ENCODE data around the gene TNS3.
"Not testable (repeated sequence)": the region's sequence is repeated elsewhere in the genome, so short reads cannot be mapped to it uniquely, and the experiment has no call there.

TNS3 gene

GRCh38 chr7:47482013-47482875, 99.7 kb downstream of the TNS3 start:
- DNase-seq = no peak

GRCh38 chr7:47481541-47482012, 100.3 kb downstream of the TNS3 start:
- no peak for DNase-seq

DNA sequence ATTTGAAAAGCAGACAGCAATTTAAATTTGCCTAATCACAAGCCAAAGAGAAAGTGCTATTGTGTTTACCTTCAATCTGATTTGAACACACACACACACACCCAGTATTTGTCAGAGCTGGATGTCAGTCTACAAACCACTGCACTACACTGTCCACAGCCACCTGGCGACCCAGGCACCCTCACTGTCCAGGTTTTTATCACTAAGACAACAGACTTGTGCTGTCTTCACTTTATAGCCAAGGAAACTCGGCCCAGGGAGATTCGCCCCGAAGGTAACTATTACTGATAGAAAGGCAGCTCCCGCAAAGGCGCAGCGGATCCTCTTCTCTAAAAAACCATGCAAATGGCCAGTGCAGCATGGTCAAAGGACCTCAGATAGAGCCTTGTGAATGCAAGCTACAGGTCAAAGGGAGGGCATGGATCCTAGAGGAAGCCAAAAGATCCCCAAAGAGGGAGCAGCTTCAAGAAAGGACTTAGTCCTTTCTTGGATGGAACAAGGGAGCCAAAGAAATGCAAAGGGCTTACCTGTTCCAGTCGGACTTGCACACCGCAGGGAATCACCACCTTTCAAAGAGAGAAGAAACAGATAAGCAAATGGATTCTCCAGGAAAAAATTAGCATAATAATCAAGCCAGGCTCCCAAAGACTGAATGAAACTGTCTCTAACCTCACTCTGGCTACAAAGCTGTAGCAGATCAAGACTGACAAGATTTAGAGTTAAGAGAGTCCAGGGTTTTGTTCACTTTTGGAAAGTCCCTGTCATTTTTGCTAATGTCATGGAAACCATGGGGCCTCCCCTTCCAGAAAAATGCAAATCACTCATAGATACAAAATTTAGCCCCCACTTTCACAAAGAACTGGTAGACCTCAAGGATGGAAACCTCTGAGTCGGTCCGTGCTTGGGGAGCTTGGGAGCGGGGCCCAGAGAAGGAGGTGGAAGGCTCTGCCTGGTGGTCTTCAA, 101.1 kb downstream of the TNS3 start:
- no peak for DNase-seq

GRCh38 chr7:47479821-47480575, 101.9 kb downstream of the TNS3 start:
- no peak for DNase-seq

DNA sequence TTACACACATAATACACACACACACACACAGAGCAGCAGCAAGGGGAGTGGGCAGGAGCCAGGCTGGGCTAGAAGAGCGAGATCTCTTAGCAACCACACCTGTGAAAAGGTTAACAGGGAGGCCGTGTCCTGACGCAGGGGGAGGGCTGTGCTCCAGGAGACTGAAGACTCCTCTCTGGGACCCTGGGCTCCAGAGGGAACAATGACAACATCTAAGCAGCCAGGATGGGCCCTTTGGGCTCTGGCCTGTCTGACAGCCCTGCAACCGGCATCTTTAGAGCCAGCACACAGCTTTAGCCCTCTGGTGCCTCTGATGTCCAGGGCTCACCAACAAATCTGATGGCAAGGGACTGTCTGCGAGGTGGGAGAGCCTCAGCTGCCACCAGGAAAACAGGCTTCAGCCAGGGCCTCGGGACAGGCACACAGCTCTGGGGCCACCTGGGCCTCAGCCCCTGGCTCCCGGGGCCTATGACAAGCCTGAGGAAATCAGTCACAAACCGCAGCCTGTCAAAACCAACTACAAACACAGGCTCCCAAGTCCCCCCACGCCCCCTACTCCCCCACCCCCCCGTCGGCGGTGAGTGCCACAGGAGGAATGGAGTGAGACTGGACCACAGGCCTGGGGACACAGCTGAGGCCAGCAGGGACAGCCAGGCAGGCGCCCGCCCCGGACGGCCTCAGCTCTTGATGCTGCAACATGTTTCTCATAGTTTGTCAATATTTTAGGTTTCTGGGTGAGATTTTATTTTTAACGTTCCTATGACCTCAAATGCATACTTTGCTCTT, 102.8 kb downstream of the TNS3 start:
- no peak for DNase-seq

DNA sequence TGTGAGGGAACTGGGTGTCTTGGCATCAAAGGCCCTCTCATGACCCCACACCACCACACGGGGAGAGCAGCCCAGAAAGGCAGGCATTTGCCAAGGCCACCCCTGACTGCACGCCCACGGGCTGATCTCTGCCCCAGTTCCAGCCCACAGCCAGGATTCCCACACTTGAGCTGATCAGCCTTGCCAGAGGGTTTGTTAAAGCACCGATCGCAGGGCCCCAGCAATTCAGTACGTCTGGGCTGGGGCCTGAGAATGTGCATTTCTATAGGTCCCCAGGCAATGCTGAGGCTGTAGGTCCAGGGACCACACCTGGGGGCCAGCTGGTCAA, 103.9 kb downstream of the TNS3 start:
- no peak for DNase-seq

DNA sequence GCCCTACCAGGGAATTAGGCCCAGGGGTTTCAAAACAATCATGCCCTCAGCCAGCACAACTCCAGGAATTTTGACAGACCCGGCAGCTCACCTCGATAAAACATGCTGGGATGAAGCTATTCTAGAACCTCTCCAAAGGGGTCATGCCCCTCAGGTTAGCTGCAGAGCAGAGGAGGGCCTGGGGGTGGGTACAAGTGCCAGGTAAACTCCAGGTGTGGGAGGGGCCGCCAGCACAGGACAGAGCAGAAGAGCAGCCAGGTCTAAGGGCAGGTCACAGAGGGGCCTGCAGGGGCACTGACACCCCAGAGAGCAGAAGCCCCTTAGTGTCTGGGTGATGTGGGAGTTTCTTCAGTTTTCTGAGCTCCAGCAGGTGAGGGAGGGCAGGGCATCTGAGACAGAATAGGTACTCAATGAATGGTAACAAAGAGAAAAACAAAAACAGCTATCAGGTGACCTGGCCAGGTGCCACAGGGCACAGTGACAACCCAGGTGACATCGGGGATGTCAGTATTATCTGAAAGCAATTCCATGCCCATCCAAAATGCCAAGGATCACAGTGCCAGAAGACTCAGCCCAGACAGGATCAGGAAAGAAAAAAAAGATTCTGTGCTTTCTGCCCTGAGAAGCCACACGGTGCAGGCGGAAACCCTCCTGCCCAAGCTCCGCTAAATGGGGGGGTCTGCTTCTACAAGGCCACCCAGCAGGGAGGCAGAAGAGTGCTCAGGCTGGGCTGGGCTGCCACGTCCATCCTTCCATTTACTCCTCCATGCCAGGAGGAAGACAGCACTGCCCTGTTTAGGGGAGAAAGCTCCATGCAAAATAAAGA, 104.5 kb downstream of the TNS3 start:
- DNase-seq = no peak

GRCh38 chr7:47475880-47476227, 106.1 kb downstream of the TNS3 start:
- no peak for DNase-seq

DNA sequence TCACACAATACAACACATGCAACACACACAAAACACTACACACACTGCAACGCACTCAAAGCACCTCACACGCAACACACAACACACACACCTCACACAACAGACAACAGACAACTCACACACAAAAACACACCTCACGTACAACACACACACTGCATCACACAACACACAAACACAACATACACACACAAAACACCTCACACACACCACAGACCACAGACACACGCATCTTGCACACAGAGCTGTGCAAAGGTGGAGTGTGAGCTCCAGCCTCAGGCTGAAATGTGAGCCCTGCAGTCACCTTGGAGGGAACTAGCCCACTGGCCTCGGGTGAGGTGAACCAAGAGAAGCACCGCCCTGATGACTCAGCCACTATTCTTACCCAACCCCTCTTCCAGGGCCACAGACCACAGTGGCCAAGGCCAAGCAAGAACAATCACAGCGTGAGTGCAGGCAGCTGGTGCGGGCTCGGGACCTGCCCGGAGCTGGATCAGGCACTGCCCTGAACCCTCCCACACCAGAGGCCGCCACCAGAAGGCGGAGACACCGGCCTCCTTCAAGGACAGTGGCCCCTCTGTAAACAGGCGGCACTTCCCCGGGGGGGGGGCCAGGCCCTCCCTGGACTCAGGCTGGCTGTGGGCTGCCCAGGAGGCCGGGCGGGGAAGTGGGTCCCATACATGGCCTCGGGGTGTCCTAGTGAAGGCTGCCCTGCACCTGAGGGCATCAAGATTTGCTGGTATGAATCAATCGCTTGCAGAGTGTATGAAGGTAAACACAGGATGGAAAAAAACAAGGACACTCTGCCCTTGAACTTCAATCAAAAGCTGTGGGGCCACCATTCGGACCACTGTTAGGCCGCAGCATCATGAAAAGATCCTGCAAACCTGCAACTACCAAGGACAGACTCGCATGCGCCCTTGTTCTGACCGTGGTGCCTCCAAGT, 106.7 kb downstream of the TNS3 start:
- no peak for DNase-seq

GRCh38 chr7:47474211-47474936, 107.5 kb downstream of the TNS3 start:
- no peak for DNase-seq

- no peak for DNase-seq
Observed at GRCh38 chr7:47473499-47474210, 108.3 kb downstream of the TNS3 start.

DNA sequence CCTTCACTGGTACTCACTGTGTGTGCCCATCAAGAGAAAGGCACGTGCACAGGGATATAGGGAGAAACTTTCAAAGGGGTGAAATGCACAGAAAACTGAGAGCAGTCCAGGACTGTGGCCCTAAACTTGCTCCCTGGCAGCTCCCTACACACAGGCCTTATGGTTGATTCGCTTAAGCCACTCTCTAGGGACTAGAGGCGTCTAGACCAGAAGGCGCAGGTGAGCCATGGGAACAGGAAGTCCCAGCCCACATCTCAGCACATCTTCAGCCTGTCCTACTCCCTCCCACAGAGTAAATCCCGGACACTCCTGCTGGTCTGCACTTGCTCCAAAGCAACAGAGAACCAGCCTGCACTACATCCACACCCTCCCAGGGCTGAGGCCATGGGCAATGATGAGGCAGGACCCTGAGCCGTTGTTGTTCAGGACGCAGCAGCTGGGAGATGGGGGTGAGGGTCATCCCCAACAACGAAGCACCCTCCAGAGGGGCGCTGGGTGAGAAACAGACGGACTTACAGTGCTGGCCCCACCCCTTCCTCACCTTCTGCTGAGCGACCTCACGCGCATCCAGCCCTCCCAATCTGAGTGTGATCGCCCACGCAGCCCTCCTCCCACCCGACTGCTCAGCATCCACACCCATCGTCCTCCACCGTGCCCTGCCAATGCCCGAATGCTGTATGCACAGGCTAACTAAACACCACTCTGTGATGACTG, 109.3 kb downstream of the TNS3 start:
- no peak for DNase-seq

- DNase-seq = no peak
Observed at GRCh38 chr7:47471831-47472230, 110.1 kb downstream of the TNS3 start.

GRCh38 chr7:47471358-47471703, 110.6 kb downstream of the TNS3 start:
- DNase-seq = no peak

- no peak for DNase-seq
Observed at GRCh38 chr7:47470567-47471357, 111.1 kb downstream of the TNS3 start.

- not testable (repeated sequence) for DNase-seq
Observed at GRCh38 chr7:47469846-47470245, 112.1 kb downstream of the TNS3 start.

GRCh38 chr7:47466832-47467231, 115.1 kb downstream of the TNS3 start:
- no peak for DNase-seq

All from activated CD4-positive, alpha-beta T cell treated with anti-CD3 and anti-CD28 coated beads for 1 hour (primary cell).